ENCODE results near the gene MEMO1. TPM values are rescaled to one million over a fixed set of nuclear protein-coding genes. Genes with fewer than 3 reads are reported as not detected.
"Not testable (repeated sequence)": the region's sequence is repeated elsewhere in the genome, so short reads cannot be mapped to it uniquely, and the experiment has no call there.

MEMO1 gene
- total and polyA plus RNA-seq, 2 donors (not counting 3 experiments of a cell fraction or from before 2014, with no cell fraction given) = 38.6 to 56.2 TPM

DNA sequence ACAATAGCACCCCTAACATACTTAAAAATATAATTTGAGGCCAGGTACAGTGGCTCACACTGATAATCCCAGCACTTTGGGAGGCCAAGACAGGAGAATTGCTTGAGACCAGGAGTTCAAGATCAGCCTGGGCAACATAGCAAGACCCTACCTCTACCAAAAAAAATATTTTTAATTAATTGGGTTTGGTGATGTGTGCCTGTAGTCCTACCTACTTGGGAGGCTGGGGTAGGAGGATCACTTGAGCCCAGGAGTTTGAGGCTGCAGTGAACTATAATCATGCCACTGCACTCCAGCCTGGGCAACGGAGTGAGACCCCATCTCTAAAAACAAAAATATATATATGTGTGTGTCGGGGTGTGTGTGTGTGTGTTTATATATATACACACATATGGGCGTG lies 91.3 kb downstream of the MEMO1 start:
- ChIA-PET POLR2A (no interaction called here), CTCF (interaction anchor here (1.9 kb wide), 1 partner anchor 33 kb away, joined by 5 read pairs; no protein-coding TSS in a partner anchor)
- no TSS peak for BruUV-seq (replicated peaks)
- no peaks in the 10 kb centered on the region for H3K9me3 ChIP-seq (replicated peaks; ENCODE audit: control insufficient read depth, insufficient read depth, low read length)
- intact Hi-C loops (cut with micrococcal nuclease) = no loop called here
- no peak overlapping the region for H3K4me3 ChIP-seq (replicated peaks in 1 of 3; ENCODE audit: insufficient read depth in 1 of 3, low read depth in 1 of 3, low read length in 3 of 3)
- no peak overlapping the region for H3K9ac ChIP-seq (replicated peaks; ENCODE audit: extremely low read depth, insufficient read depth, low read length)
- DNase-seq (ENCODE audit: low read depth, low spot score) = no peak
- no peaks in the 10 kb centered on the region for H3K9me1 ChIP-seq (replicated peaks; ENCODE audit: control insufficient read depth, extremely low read depth, insufficient read depth, low read length)
- no peak for TF ChIP-seq POLR2A (IDR thresholded peaks at IDR 0.05; ENCODE audit: low read depth, low read length)
- FAIRE-seq = no peak
- H4K20me1 ChIP-seq (replicated peaks; ENCODE audit: control insufficient read depth, extremely low read depth, insufficient read depth, low read length) = no peaks in the 10 kb centered on the region
- H3K36me3 ChIP-seq (ENCODE audit: control insufficient read depth in 2 of 2, extremely low read depth in 1 of 2, insufficient read depth in 2 of 2, low read length in 2 of 2) = no peaks in the 10 kb centered on the region
- H3K4me1 ChIP-seq (ENCODE audit: control insufficient read depth, extremely low read depth, insufficient read depth, low read length) = no peaks in the 10 kb centered on the region
- dilution Hi-C loops (cut with MboI; ENCODE audit: extremely low pct_ligation_motif_present, low sequenced_read_pairs) = no loop called here
- H3K4me2 ChIP-seq (ENCODE audit: insufficient read depth, low read length) = no peak overlapping the region
- H2AFZ ChIP-seq (ENCODE audit: low read depth, low read length) = no peak overlapping the region
- no peaks in the 10 kb centered on the region for H3K27me3 ChIP-seq (ENCODE audit: control insufficient read depth in 2 of 2, insufficient read depth in 2 of 2, low read length in 2 of 2)
- no peak overlapping the region for H3K27ac ChIP-seq (ENCODE audit: insufficient read depth, low read depth, low read length)
- H3K79me2 ChIP-seq (ENCODE audit: control insufficient read depth, insufficient read depth, low read length) = no peaks in the 10 kb centered on the region

- DNase-seq (ENCODE audit: low read depth, low spot score) (no peak), FAIRE-seq (no peak)
- Histone ChIP-seq H3K9me3 (replicated peaks; ENCODE audit: control insufficient read depth, insufficient read depth, low read length) (no peaks in the 10 kb centered on the region), H3K4me3 (replicated peaks in 1 of 3; ENCODE audit: insufficient read depth in 1 of 3, low read depth in 1 of 3, low read length in 3 of 3) (no peak overlapping the region), H2AFZ (ENCODE audit: low read depth, low read length) (no peak overlapping the region), H3K9me1 (replicated peaks; ENCODE audit: control insufficient read depth, extremely low read depth, insufficient read depth, low read length) (no peaks in the 10 kb centered on the region), H3K9ac (replicated peaks; ENCODE audit: extremely low read depth, insufficient read depth, low read length) (no peak overlapping the region), H4K20me1 (replicated peaks; ENCODE audit: control insufficient read depth, extremely low read depth, insufficient read depth, low read length) (no peaks in the 10 kb centered on the region), H3K4me2 (ENCODE audit: insufficient read depth, low read length) (no peak overlapping the region), H3K79me2 (ENCODE audit: control insufficient read depth, insufficient read depth, low read length) (peaks cover 1% of the 10 kb centered on the region), H3K4me1 (ENCODE audit: control insufficient read depth, extremely low read depth, insufficient read depth, low read length) (peaks cover 3% of the 10 kb centered on the region), H3K36me3 (ENCODE audit: control insufficient read depth in 2 of 2, extremely low read depth in 1 of 2, insufficient read depth in 2 of 2, low read length in 2 of 2) (peaks cover 0 to 2% of the 10 kb centered on the region in 2 experiments), H3K27me3 (ENCODE audit: control insufficient read depth in 2 of 2, insufficient read depth in 2 of 2, low read length in 2 of 2) (no peaks in the 10 kb centered on the region), H3K27ac (ENCODE audit: insufficient read depth, low read depth, low read length) (no peak overlapping the region)
- dilution Hi-C loops (cut with MboI; ENCODE audit: extremely low pct_ligation_motif_present, low sequenced_read_pairs) = no loop called here
- POLR2A ChIA-PET = no interaction called here
- intact Hi-C loops (cut with micrococcal nuclease) = no loop called here
- CTCF ChIA-PET = interaction anchor here (1.1 kb wide), 1 partner anchor 12 kb away, joined by 4 read pairs; no protein-coding TSS in a partner anchor
- TF ChIP-seq, protein P1, sequence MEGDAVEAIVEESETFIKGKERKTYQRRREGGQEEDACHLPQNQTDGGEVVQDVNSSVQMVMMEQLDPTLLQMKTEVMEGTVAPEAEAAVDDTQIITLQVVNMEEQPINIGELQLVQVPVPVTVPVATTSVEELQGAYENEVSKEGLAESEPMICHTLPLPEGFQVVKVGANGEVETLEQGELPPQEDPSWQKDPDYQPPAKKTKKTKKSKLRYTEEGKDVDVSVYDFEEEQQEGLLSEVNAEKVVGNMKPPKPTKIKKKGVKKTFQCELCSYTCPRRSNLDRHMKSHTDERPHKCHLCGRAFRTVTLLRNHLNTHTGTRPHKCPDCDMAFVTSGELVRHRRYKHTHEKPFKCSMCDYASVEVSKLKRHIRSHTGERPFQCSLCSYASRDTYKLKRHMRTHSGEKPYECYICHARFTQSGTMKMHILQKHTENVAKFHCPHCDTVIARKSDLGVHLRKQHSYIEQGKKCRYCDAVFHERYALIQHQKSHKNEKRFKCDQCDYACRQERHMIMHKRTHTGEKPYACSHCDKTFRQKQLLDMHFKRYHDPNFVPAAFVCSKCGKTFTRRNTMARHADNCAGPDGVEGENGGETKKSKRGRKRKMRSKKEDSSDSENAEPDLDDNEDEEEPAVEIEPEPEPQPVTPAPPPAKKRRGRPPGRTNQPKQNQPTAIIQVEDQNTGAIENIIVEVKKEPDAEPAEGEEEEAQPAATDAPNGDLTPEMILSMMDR (IDR thresholded peaks at IDR 0.05; ENCODE audit: extremely low read depth in 1 of 2, insufficient read depth in 1 of 2, low read depth in 1 of 2, low read length in 2 of 2) = no peak
- TF ChIP-seq EZH2 (IDR thresholded peaks at IDR 0.05; ENCODE audit: borderline replicate concordance, low read depth, low read length, severe bottlenecking) = no peak
- no TSS peak for BruUV-seq (replicated peaks)
These were observed 101.1 kb downstream of the MEMO1 start for GRCh38 chr2:31909661-31910060.

GRCh38 chr2:31907491-31907890 lies 103.3 kb downstream of the MEMO1 start:
- H3K9me3 ChIP-seq (replicated peaks; ENCODE audit: control insufficient read depth, insufficient read depth, low read length); intact Hi-C loops (cut with micrococcal nuclease); H3K36me3 ChIP-seq (ENCODE audit: control insufficient read depth in 2 of 2, extremely low read depth in 1 of 2, insufficient read depth in 2 of 2, low read length in 2 of 2); BruUV-seq (replicated peaks); FAIRE-seq; DNase-seq (ENCODE audit: low read depth, low spot score); H3K27me3 ChIP-seq (ENCODE audit: control insufficient read depth in 2 of 2, insufficient read depth in 2 of 2, low read length in 2 of 2); H3K4me2 ChIP-seq (ENCODE audit: insufficient read depth, low read length); H3K9ac ChIP-seq (replicated peaks; ENCODE audit: extremely low read depth, insufficient read depth, low read length); H3K9me1 ChIP-seq (replicated peaks; ENCODE audit: control insufficient read depth, extremely low read depth, insufficient read depth, low read length); H4K20me1 ChIP-seq (replicated peaks; ENCODE audit: control insufficient read depth, extremely low read depth, insufficient read depth, low read length); POLR2A ChIA-PET; H3K27ac ChIP-seq (ENCODE audit: insufficient read depth, low read depth, low read length); H2AFZ ChIP-seq (ENCODE audit: low read depth, low read length); dilution Hi-C loops (cut with MboI; ENCODE audit: extremely low pct_ligation_motif_present, low sequenced_read_pairs); H3K79me2 ChIP-seq (ENCODE audit: control insufficient read depth, insufficient read depth, low read length); H3K4me1 ChIP-seq (ENCODE audit: control insufficient read depth, extremely low read depth, insufficient read depth, low read length); H3K4me3 ChIP-seq (replicated peaks in 1 of 3; ENCODE audit: insufficient read depth in 1 of 3, low read depth in 1 of 3, low read length in 3 of 3): not testable (repeated sequence)
- CTCF ChIA-PET = interaction anchor here (1.5 to 2.0 kb wide), 3 partner anchors 13 to 18 kb away, joined by 4 to 8 read pairs (median 6); no protein-coding TSS in a partner anchor

Measured in endothelial cell of umbilical vein (primary cell).